Psoas muscle (tissue), 8 donors: Measurements from ENCODE around the gene AQP12A. TPM values are rescaled to one million over a fixed set of nuclear protein-coding genes. Genes with fewer than 3 reads are reported as not detected.
"Not testable (repeated sequence)": the region's sequence is repeated elsewhere in the genome, so short reads cannot be mapped to it uniquely, and the experiment has no call there.

Source experiments
- ATAC-seq, 4 donors: fragments of 200-7000 bp; cut with Tn5 transposase; one replicate each; pipeline ENCODE4 v1.9.1; 2020; ENCODE audit warnings: moderate library complexity in 3 of 4, mild to moderate bottlenecking in 2 of 4
- DNase-seq, 2 donors: peaks; one replicate each; pipeline ENCODE4 v3.0.0-alpha.2; 2020
- H3K27ac ChIP-seq: fragments of 200-600 bp; one replicate; pipeline ENCODE4 v1.8.0; 2022
- H3K27me3 ChIP-seq, 3 donors: fragments of 200-600 bp in 1 of 3; one replicate each; pipeline versions ENCODE4 v1.6.1 to v1.8.0; 2013 to 2022; ENCODE audit warnings: low read length in 2 of 3, mild to moderate bottlenecking in 2 of 3, moderate library complexity in 1 of 3; ENCODE audit not compliant: insufficient read depth in 3 of 3
- H3K36me3 ChIP-seq, 2 donors: fragments of 200-600 bp in 1 of 2; one replicate each; pipeline versions ENCODE4 v1.6.1 to v1.8.0; 2013 to 2022; ENCODE audit warnings: low read depth in 1 of 2, mild to moderate bottlenecking in 1 of 2, moderate library complexity in 1 of 2; ENCODE audit not compliant: insufficient read depth in 1 of 2
- H3K4me1 ChIP-seq: fragments of 200-600 bp; one replicate; pipeline ENCODE4 v1.8.0; 2022
- H3K4me3 ChIP-seq: fragments of 200-600 bp; one replicate; pipeline ENCODE4 v1.8.0; 2022; ENCODE audit warnings: mild to moderate bottlenecking
- H3K9me3 ChIP-seq: fragments of 200-600 bp; one replicate; pipeline ENCODE4 v1.8.0; 2022
- CTCF ChIP-seq: fragments of 200-600 bp; IDR thresholded peaks from one replicate; pipeline ENCODE4 v1.8.0; 2022; ENCODE audit warnings: antibody characterized with exemption
- WGBS, 3 donors: extraction: QIAGEN DNeasy Blood & Tissue Kit; methylation state at CpG; one replicate each; pipeline versions ENCODE4 v1.1.6 to v1.1.7; 2013; 5-methylcytosine and 5-hydroxymethylcytosine counted together
- intact Hi-C, 2 donors: fragments of 100-400 bp; cut with DNase I; formaldehyde crosslinking; loops; one replicate each; pipeline versions ENCODE4 v1.11.0 to v1.14.2; 2022
- polyA plus RNA-seq, 3 donors: library from polyadenylated mRNA; stranded (reverse); fragments of 200-250 nt; gene quantifications; one replicate each; pipeline ENCODE4 v1.2.3, GENCODE V29; 2013
- total RNA-seq, 4 donors: library from RNA; stranded (reverse); fragmentation: NEBNext Ultra II Directional in 2 of 4; extraction: Animal tissue kit (Norgen Biotek cat#: 25700) in 2 of 4; gene quantifications; one replicate each; pipeline versions ENCODE4 v1.2.1 to v1.2.4, GENCODE V29; 2021 to 2023
- donor health status: healthy with polysubstance abuse.
- donor health status: DM: no; HTN: no; CAD: no; lungs with moderate emphysema.
- donor health status: Bipolar disorder and iron deficiency.
- donor health status: healthy.
- donor health status: DM: yes; HTN: yes; CAD: no.
- donor health status: DM: no; HTN: no; CAD: no.
- donor health status: DM: no; HTN: no; CAD: no.
- donor health status: DM: yes; HTN: yes; CAD: no.

AQP12A gene
- total and polyA plus RNA-seq, 7 donors = not detected

GRCh38 chr2:240688553-240688919 is 3.1 kb upstream of the AQP12A start:
- no peak for TF ChIP-seq CTCF
- Histone ChIP-seq H3K4me3 (no peak overlapping the region), H3K27ac (no peak overlapping the region), H3K9me3 (no peaks in the 10 kb centered on the region), H3K4me1 (no peaks in the 10 kb centered on the region), H3K27me3 (no peaks in the 10 kb centered on the region), H3K36me3 (no peaks in the 10 kb centered on the region)
- ATAC-seq (no peak), DNase-seq (no peak)
- intact Hi-C loops = no loop called here
- 95 to 97% (median 96%) methylated on average over 9 of the region's 9 CpGs for WGBS, 3 donors

- no peak for ATAC-seq
- no peak for TF ChIP-seq CTCF
- H3K27me3 ChIP-seq = no peaks in the 10 kb centered on the region
- DNase-seq = no peak
- H3K36me3 ChIP-seq = no peaks in the 10 kb centered on the region
- intact Hi-C loops = no loop called here
- no peak overlapping the region for H3K27ac ChIP-seq
- H3K4me1 ChIP-seq = no peaks in the 10 kb centered on the region
- no peaks in the 10 kb centered on the region for H3K9me3 ChIP-seq
- H3K4me3 ChIP-seq = no peak overlapping the region
- WGBS, 3 donors = 60 to 73% (median 70%) methylated on average over 10 to 11 of the region's 11 CpGs
Measured at GRCh38 chr2:240689975-240690374, 1.7 kb upstream of the AQP12A start.

GRCh38 chr2:240690421-240691074 is 1.1 kb upstream of the AQP12A start:
- DNase-seq, ATAC-seq, H3K27ac ChIP-seq, H3K36me3 ChIP-seq, H3K9me3 ChIP-seq, intact Hi-C loops, H3K4me3 ChIP-seq, H3K27me3 ChIP-seq, H3K4me1 ChIP-seq: not testable (repeated sequence)
- WGBS, 3 donors = 55 to 76% (median 68%) methylated on average over 5 to 8 of the region's 18 CpGs

- H3K36me3 ChIP-seq, H3K4me1 ChIP-seq, intact Hi-C loops, H3K27me3 ChIP-seq, ATAC-seq, DNase-seq, H3K27ac ChIP-seq, H3K4me3 ChIP-seq, H3K9me3 ChIP-seq: not testable (repeated sequence)
- 53 to 56% (median 56%) methylated on average over 1 of the region's 2 CpGs for WGBS, 3 donors
Measured at GRCh38 chr2:240691075-240691427, 615 bp upstream of the AQP12A start.

GRCh38 chr2:240692583-240693561 is 1.2 kb downstream of the AQP12A start:
- DNase-seq, H3K4me3 ChIP-seq, intact Hi-C loops, H3K27me3 ChIP-seq, H3K27ac ChIP-seq, H3K36me3 ChIP-seq, H3K9me3 ChIP-seq, H3K4me1 ChIP-seq, ATAC-seq: not testable (repeated sequence)
- 78 to 87% (median 78%) methylated on average over 10 to 16 of the region's 34 CpGs for WGBS, 3 donors

- WGBS, 3 donors = 69% methylated on average over 2 of the region's 12 CpGs; no CpG with 5 or more reads in 2 of the 3 donors
- ATAC-seq, intact Hi-C loops: not testable (repeated sequence)
Measured at GRCh38 chr2:240694304-240694703, 2.6 kb downstream of the AQP12A start.

GRCh38 chr2:240695593-240695992 is 3.9 kb downstream of the AQP12A start:
- DNase-seq, H3K36me3 ChIP-seq, ATAC-seq, H3K27ac ChIP-seq, H3K27me3 ChIP-seq, H3K4me3 ChIP-seq, H3K9me3 ChIP-seq, H3K4me1 ChIP-seq, intact Hi-C loops: not testable (repeated sequence)
- WGBS, 3 donors = no CpG with 5 or more reads among the region's 19 CpGs

More at GRCh38 chr2:240694304-240694703, 2.6 kb downstream of the AQP12A start:
- DNase-seq, H3K9me3 ChIP-seq, H3K4me3 ChIP-seq, H3K27me3 ChIP-seq, H3K4me1 ChIP-seq, H3K27ac ChIP-seq, H3K36me3 ChIP-seq: not testable (repeated sequence)

- H3K27me3 ChIP-seq, H3K36me3 ChIP-seq, H3K9me3 ChIP-seq, intact Hi-C loops, H3K27ac ChIP-seq, ATAC-seq, DNase-seq, H3K4me3 ChIP-seq, H3K4me1 ChIP-seq: not testable (repeated sequence)
- 65 to 70% methylated on average over 3 to 5 of the region's 13 CpGs; no CpG with 5 or more reads in 1 of the 3 donors for WGBS, 3 donors
Measured at GRCh38 chr2:240696469-240696868, 4.8 kb downstream of the AQP12A start.

GRCh38 chr2:240698852-240699561 is 7.3 kb downstream of the AQP12A start:
- DNase-seq (peak in 1 of 2 donors; percentile 4), ATAC-seq (peak; percentile 32 to 80 (median 52))
- H3K27ac ChIP-seq = not testable (repeated sequence)

More at GRCh38 chr2:240698852-240699561, 7.3 kb downstream of the AQP12A start:
- H3K4me3 ChIP-seq, intact Hi-C loops, H3K9me3 ChIP-seq, H3K36me3 ChIP-seq, H3K4me1 ChIP-seq: not testable (repeated sequence)
- WGBS, 3 donors = 59 to 63% (median 62%) methylated on average over 3 to 7 of the region's 33 CpGs
- H3K27me3 ChIP-seq = peaks cover 0 to 16% (median 2%) of the 10 kb centered on the region in 3 donors
